SKM-1 (cell line): ENCODE measurements around the gene KREMEN1.
"Not testable (repeated sequence)": the region's sequence is repeated elsewhere in the genome, so short reads cannot be mapped to it uniquely, and the experiment has no call there.

ENCODE experiments used
- DNase-seq: peaks from one replicate; lab custom pipeline; 2025; ENCODE audit not compliant: unreplicated experiment; lab: John Stamatoyannopoulos, UW

KREMEN1 gene

DNA sequence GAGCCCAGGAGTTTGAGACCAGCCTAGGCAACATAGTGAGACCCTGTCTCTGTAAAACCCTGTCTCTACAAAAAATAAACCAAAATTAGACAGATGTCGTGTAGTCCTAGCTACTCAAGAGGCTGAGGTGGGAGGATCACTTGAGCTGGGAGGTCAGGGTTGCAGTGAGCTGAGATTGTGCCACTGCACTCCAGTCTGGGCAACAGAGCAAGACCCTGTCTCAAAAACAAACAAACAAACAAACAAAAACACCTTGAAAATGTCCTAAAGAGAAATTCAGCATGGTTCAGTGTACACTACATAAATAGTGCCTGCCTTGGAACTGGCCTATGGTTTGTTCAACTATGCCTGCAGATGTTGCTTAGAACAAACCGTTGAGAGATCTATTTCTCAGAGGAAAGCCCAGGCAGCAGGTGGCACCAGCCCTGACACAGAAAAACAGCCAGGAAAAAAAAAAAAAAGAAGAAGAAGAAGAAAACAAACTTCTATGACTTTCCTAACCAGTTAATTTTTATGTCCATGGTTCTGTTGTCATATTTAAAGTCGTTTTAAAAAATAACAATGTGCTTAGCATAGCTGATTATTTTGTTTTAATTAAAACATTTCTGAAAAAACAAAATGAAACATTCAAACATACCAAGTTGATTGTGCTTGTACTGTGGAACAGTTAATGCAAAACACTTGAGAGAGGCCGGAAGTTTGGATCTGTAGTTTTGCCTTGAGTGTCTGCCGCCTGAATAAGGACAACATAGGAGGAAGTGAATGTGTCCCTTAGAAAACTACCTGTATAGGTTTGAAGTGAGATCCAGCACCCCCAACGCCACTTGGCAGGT is 5.4 kb downstream of the KREMEN1 start:
- no peak for DNase-seq

DNA sequence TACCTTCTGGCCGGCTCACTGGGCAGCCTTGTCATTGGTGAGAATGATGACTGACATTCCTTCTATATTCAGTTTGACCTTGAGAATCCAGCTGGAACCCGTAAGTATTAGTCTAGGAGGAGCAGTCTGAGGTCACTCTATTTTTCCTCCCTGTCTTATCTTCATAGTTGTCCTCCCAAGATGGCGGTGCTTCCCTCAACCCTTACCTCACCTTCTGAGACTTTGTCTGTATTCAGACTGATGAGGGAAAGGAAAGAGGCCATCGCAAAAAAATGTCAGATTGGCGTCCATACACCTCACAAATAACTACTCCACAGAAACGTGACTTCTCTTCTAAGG is 6.0 kb downstream of the KREMEN1 start:
- no peak for DNase-seq

GRCh38 chr22:29079218-29079901 is 6.5 kb downstream of the KREMEN1 start:
- no peak for DNase-seq

DNA sequence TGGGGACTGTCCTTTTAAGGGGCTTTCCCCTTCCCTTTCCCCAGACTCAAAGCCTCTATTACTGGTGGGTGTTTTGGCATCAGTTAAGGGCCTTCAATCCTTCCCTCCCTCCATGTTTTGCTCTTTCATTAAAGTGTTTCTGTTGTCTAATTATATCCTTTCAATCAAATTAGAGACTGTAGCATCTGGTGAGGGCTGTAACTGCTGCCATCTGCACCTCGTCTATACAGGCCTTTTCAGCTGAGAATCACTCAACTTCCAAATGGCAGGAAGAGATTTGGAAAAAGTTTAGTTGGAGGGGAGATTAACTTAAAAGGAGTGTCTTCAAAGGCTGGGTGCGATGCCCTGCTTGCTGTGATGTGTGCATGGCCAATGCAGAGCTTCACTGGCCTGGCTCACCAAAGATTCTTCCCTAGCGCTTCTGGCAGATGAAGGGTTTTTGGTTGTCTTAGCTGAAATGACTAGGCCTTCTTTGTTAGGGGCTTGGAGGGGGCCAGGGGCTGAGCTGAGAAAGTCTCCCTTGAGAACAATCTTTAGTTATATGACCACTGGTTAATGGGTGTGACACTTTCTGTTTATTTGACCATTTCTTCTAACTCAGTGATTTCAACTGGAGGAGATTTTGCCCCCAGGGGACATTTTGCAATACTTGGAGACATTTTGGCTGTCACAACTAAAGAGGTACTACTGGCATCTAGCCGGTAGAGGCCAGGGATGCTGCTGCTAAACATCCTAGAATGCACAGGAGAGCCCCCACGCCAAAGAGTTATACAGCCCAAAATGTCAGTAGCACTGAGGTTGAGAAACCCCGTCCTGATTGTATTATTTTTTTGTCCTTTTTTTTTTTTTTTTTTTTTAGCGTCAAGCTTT is 7.5 kb downstream of the KREMEN1 start:
- DNase-seq: no peak

DNA sequence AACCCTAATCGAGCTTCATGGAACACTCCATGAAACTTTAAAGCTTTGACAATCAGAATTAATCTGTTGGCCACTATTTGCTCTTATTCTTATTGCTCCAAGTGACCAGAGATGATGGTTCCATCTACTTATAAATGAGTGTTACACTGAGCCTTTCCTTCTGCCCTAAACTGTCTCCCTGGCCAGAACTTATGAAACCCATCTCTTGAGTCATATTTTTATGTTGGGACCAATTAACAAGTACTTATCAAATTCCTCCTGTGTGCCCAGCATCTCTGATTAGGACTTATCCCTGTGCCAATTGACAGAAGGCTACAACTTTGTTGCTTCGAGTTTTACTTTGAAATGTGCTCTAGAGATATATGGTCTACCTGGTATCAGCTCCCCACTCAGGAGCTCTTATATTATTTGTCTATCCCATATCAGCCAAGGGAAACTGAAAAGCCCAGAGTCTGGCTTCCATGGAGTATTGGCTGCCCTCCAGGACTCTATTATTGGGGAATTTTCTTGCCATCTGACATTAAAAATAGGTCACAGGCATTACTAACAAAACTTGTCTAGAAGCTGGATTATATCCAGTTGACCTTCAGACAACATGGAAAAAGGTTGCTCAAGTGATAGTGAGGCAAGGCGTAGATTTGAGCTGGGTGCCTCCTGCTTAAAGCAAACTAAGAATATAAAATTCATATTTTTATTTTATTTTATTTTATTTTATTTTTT is 8.8 kb downstream of the KREMEN1 start:
- DNase-seq: no peak

GRCh38 chr22:29082826-29083545 is 10.2 kb downstream of the KREMEN1 start:
- no peak for DNase-seq

DNA sequence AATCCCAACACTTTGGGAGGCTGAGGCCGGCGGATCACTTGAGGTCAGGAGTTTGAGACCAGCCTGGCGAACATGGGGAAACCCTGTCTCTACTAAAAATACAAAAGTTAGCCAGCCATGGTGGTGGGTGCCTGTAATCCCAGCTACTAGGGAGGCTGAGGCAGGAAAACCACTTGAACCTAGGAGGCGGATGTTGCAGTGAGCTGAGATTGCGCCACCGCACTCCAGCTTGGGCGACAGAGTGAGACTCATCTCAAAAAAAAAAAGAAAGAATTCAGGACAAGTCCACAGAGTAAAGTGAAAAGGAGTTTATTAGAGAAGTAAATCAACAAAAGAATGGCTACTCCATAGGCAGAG is 10.7 kb downstream of the KREMEN1 start:
- DNase-seq: not testable (repeated sequence)

DNA sequence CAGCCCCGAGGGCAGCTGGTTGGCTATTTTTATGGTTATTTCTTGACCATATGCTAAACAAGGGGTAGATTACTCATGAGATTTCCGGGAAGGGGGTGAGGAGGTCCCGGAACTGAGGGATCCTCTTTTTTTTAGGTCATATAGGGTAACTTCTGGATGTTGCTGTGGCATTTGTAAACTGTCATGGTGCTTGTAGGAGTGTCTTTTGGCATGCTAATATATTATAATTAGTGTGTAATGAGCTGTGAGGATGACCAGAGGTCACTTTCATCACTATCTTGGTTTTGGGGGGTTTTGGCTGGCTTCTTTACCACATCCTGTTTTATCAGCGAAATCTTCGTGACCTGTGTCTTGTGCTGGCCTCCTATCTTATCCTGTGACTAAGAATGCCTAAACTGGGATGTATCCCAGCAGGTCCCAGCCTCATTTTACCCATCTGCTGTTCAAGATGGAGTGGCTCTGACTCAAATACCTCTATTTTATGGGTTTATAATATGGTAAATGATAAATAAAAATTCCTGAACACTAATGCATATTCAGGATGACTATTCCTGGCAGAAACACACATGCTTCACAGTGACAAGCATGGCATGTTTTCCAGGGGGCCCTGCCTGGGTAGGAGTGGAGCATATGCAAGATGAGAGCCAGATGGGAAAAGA is 11.2 kb downstream of the KREMEN1 start:
- DNase-seq: peak; percentile 35

DNA sequence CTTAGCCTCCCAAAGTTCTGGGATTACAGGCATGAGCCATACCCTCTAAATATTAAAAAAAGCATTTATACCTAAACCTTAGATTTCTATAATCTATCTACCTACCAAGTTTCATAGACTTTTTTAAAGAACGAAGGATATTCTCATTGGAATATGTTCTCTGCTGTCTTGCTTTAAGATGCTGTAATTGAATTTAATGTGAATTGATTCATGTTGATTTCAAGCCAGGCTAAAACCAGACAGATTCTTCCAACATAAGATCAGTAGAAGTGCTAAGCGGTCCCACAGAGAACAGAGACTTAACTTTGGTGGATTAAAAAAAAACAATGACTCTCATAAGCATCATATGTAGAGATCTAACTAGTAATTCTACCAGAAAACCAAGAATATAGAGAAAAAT is 14.2 kb downstream of the KREMEN1 start:
- DNase-seq: no peak

DNA sequence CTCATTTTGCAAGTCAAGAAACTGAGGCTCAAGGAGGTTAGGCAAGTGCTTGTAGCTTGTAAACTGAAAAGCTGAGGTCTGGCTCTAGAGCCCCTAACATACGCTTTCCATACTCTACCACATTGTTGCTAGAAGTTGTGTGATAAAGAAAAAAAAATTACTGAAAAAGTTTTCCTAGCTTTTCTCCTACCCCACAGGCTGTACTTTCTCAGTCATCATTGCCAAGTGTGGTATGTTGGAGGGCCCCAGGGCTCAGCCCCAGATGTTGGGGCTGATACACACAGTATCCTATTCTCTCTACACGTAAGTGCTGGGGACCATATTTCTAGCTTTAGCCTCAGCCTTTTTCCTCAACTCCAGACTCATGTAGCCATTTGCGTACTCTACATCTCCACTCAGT is 16.0 kb downstream of the KREMEN1 start:
- no peak for DNase-seq

DNA sequence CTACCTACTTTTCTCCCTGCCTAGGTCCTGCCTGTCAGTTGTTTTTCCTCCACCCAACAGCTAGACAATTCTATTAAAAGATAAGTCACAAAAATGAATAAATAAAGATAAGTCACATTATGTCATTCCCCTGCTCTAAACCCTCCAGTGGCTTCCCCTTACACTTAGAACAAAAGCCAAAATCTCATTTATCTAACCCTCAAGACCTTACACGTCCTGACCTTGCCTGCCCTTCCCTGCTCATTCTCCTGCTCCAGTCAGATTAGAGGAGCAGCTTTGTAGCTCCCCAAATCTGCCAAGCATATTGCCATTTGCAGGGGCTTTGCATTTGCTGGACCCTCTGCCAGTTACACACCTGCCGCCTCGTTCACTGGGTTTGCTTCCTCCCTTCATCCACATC is 16.7 kb downstream of the KREMEN1 start:
- DNase-seq: no peak

GRCh38 chr22:29090039-29090438 is 17.2 kb downstream of the KREMEN1 start:
- no peak for DNase-seq

DNA sequence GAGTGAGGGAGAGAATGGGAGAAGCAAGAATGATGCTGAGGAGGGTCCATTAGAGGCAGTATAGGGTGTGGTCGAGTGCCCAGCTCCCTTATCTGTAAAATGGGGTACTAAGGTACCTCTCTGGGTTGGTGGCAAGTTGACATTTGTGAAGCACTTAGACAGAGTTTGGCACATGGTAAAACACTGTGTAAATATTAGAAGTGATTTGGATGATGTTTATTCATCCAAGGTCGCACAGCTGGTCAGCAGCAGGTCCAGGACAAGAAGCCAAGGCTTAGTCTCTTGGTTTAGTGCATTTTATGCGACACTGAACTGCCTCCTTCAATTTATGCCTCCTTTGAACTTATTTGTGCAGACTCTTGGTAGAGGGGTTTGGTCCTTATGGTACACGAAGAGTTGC is 19.4 kb downstream of the KREMEN1 start:
- no peak for DNase-seq

- DNase-seq: no peak
Observed at GRCh38 chr22:29093030-29093429, 20.2 kb downstream of the KREMEN1 start.

GRCh38 chr22:29093501-29094300 is 20.9 kb downstream of the KREMEN1 start:
- no peak for DNase-seq

DNA sequence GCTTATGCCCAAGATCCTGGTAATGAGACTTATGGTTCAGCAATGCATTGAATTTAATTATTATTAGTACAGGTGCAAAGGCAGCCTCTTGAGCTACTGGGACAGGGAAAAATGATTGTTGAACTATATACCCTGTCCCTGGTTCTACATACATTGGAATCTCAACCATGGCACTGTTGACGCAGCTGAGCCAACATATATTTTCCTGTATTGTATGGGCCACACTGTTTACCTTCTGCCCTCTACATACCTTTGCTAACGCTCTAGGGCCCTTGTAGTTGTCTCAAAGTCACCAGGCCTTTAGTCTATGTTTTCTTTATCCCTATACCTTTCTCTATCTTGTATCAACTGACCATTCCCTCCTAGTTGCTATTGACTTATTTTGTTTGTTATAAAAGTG is 22.6 kb downstream of the KREMEN1 start:
- no peak for DNase-seq

- no peak for DNase-seq
Observed at GRCh38 chr22:29096736-29097669, 24.2 kb downstream of the KREMEN1 start.

DNA sequence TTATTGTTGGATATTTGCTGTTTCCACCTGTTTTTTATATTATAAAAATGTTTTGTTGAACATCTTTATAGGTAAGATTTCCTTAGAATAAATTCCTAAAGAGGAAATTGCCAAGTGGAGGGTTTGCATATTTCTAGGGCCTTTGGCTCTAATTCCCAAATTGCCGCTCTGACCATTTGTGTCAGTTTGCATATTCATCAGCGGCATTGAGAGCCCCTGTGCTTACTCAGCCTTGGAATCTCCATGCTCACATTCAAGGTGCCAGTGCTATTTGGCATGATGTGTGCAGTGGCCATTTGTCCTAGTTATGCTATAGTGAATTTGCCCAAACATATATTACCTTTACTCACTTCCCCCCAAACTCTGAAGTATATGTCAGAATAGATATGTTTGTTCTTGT is 25.5 kb downstream of the KREMEN1 start:
- no peak for DNase-seq
